Smooth muscle cell (in vitro differentiated cells): ENCODE measurements around the gene PLCD3. TPM values are rescaled to one million over a fixed set of nuclear protein-coding genes. Genes with fewer than 3 reads are reported as not detected.

Source experiments
- DNase-seq: peaks from one replicate; lab custom pipeline; 2025; ENCODE audit not compliant: unreplicated experiment; lab: John Stamatoyannopoulos, UW
- H2AFZ ChIP-seq: fragments of 200-600 bp; sonication (generic); 2 replicates; pipeline ENCODE4 v1.6.0; 2016; ENCODE audit warnings: antibody characterized with exemption, low read depth, mild to moderate bottlenecking
- H3F3A ChIP-seq: fragments of 200-600 bp; sonication (generic); 2 replicates; pipeline ENCODE4 v1.6.0; 2017; ENCODE audit warnings: antibody characterized with exemption, low read depth
- H3K27ac ChIP-seq: fragments of 200-600 bp; sonication (generic); 2 replicates; pipeline ENCODE4 v1.5.1; 2016; ENCODE audit warnings: low read depth, mild to moderate bottlenecking
- H3K27me3 ChIP-seq: fragments of 200-600 bp; sonication (generic); 2 replicates; pipeline ENCODE4 v1.6.1; 2016; ENCODE audit warnings: low read depth, mild to moderate bottlenecking
- H3K36me3 ChIP-seq: fragments of 200-600 bp; sonication (generic); 2 replicates; pipeline ENCODE4 v1.5.1; 2016; ENCODE audit warnings: low read depth
- H3K4me1 ChIP-seq: fragments of 200-600 bp; sonication (generic); 2 replicates; pipeline ENCODE4 v1.5.1; 2016; ENCODE audit warnings: low read depth
- H3K4me2 ChIP-seq: fragments of 200-600 bp; sonication (generic); 2 replicates; pipeline ENCODE4 v1.6.0; 2016; ENCODE audit warnings: mild to moderate bottlenecking
- H3K4me3 ChIP-seq: fragments of 200-600 bp; sonication (generic); 2 replicates; pipeline ENCODE4 v1.5.1; 2016; ENCODE audit warnings: mild to moderate bottlenecking
- H3K79me2 ChIP-seq: fragments of 200-600 bp; sonication (generic); 2 replicates; pipeline ENCODE4 v1.6.0; 2016; ENCODE audit warnings: low read depth, mild to moderate bottlenecking
- H3K9ac ChIP-seq: fragments of 200-600 bp; sonication (generic); 2 replicates; pipeline ENCODE4 v1.6.0; 2016; ENCODE audit warnings: low read depth
- H3K9me3 ChIP-seq: fragments of 200-600 bp; sonication (generic); replicated peaks from 2 replicates; pipeline ENCODE4 v1.5.1; 2016; ENCODE audit warnings: low read depth
- H4K20me1 ChIP-seq: fragments of 200-600 bp; sonication (generic); 2 replicates; pipeline ENCODE4 v1.6.0; 2016; ENCODE audit warnings: low read depth
- WGBS: methylation state at CpG from one replicate; pipeline ENCODE4 v1.1.7; 2016; ENCODE audit warnings: low lambda C conversion rate; 5-methylcytosine and 5-hydroxymethylcytosine counted together
- polyA plus RNA-seq: library from polyadenylated mRNA; unstranded; fragments of >200 nt; fragmentation: Nextera tagmentation; extraction: Ambion mirVana; gene quantifications from 2 replicates; pipeline ENCODE4 v1.2.1, GENCODE V29; 2016
- total RNA-seq: library from RNA; depleted of rRNA; stranded (reverse); fragments of >200 nt; gene quantifications from 2 replicates; pipeline ENCODE4 v1.2.3, GENCODE V29; 2014
- TF ChIP-seq, protein P1 (sequence below): fragments of 200-600 bp; sonication (generic); IDR thresholded peaks from 2 replicates; pipeline ENCODE4 v1.5.1; 2017; ENCODE audit warnings: borderline replicate concordance, mild to moderate bottlenecking, antibody characterized with exemption; ENCODE audit not compliant: insufficient read depth, poor library complexity, severe bottlenecking

The PLCD3 gene
- total and polyA plus RNA-seq, 2 experiments from 2014 or later: 24.0 to 33.4 TPM

DNA sequence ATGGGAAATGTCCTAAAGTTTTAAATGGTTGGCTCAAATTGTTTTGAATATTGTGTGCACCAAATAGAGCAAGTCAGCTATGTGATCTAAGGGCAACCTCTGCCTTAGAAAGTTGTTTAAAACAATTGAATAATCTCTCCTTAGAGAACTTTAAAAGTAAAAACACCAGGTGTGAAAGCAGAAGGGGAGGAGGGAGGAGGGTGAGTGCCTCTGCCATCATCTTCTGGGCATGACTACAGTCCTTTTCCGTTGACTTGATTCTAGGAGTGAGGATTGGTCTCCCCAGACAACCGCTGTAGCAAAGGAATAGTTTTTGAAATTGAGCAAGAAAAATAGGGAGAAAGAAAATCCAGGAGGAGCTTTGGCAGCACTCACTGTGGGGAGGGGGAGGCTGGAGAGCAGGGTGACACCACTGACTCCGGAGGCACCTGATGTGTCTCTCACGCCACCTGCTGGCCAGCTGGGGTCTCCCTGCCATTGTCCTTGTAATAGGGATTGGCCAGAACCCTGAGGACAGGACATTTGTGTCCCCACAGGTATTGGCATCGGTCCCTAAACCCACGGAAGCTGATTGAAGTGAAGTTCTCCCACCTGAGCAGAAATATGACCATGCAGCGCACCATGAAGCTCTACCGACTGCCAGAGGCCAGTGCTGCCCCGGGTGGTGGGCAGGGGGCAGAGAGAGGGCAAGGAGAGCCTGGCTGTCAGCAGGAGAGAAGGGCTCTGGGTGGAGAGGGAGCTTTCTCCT lies 33.3 kb downstream of the PLCD3 start:
- Histone ChIP-seq H3K79me2 (no peaks in the 10 kb centered on the region), H3K4me3 (no peak overlapping the region), H3K4me2 (no peak overlapping the region), H2AFZ (no peak overlapping the region), H3K27ac (no peak overlapping the region), H3K4me1 (no peaks in the 10 kb centered on the region), H3K27me3 (no peaks in the 10 kb centered on the region), H3K9me3 (no peaks in the 10 kb centered on the region), H3K36me3 (peaks cover 3% of the 10 kb centered on the region), H3K9ac (no peak overlapping the region), H3F3A (no peaks in the 10 kb centered on the region), H4K20me1 (no peaks in the 10 kb centered on the region)
- TF ChIP-seq, protein P1, sequence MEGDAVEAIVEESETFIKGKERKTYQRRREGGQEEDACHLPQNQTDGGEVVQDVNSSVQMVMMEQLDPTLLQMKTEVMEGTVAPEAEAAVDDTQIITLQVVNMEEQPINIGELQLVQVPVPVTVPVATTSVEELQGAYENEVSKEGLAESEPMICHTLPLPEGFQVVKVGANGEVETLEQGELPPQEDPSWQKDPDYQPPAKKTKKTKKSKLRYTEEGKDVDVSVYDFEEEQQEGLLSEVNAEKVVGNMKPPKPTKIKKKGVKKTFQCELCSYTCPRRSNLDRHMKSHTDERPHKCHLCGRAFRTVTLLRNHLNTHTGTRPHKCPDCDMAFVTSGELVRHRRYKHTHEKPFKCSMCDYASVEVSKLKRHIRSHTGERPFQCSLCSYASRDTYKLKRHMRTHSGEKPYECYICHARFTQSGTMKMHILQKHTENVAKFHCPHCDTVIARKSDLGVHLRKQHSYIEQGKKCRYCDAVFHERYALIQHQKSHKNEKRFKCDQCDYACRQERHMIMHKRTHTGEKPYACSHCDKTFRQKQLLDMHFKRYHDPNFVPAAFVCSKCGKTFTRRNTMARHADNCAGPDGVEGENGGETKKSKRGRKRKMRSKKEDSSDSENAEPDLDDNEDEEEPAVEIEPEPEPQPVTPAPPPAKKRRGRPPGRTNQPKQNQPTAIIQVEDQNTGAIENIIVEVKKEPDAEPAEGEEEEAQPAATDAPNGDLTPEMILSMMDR: peak; percentile 82
- DNase-seq: peak; percentile 44
- 55% methylated on average over 9 of the region's 9 CpGs for WGBS

DNA sequence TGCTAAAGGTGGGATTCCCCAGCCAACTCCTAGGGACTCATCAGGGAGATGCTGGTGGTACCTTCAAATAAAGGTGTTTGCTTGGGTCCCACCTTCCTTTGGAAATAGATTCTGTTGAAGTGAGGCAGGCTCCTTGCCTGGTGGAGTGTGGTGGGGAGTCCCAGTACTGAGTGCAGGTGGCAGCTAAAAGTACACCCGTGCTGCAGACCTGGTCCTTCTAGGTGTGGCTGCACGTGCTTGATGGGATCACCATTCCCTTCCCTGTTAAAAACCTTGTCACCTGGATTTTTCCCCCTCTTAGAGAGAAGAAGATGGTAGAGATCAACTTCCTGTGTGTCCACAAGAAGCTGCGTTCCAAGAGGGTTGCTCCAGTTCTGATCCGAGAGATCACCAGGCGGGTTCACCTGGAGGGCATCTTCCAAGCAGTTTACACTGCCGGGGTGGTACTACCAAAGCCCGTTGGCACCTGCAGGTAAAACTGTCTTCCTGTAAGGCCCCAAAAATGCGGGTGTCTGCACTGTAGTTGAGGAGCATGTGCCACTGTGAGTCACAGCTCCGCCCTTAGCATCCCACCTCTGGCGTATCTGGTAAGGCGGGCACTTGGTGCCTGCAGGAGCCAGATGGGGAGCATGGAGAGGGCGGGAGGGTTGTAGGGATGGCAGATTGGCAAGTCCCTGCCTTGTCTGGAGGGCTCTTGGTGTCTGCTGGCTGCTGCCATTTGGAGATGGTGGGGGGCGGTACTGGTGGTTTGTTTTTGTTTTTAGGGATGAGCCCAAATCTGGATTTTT lies 34.0 kb downstream of the PLCD3 start:
- no peak overlapping the region for H3K4me3 ChIP-seq
- no peaks in the 10 kb centered on the region for H3K9me3 ChIP-seq
- no peak overlapping the region for H3K9ac ChIP-seq
- no peaks in the 10 kb centered on the region for H4K20me1 ChIP-seq
- H2AFZ ChIP-seq: no peak overlapping the region
- no peaks in the 10 kb centered on the region for H3K79me2 ChIP-seq
- WGBS: 92% methylated on average over 13 of the region's 13 CpGs
- H3F3A ChIP-seq: peaks cover 4% of the 10 kb centered on the region
- peaks cover 3% of the 10 kb centered on the region for H3K36me3 ChIP-seq
- H3K27ac ChIP-seq: no peak overlapping the region
- no peak for DNase-seq
- H3K27me3 ChIP-seq: no peaks in the 10 kb centered on the region
- H3K4me2 ChIP-seq: no peak overlapping the region
- TF ChIP-seq, protein P1: no peak
- peaks cover 3% of the 10 kb centered on the region for H3K4me1 ChIP-seq

DNA sequence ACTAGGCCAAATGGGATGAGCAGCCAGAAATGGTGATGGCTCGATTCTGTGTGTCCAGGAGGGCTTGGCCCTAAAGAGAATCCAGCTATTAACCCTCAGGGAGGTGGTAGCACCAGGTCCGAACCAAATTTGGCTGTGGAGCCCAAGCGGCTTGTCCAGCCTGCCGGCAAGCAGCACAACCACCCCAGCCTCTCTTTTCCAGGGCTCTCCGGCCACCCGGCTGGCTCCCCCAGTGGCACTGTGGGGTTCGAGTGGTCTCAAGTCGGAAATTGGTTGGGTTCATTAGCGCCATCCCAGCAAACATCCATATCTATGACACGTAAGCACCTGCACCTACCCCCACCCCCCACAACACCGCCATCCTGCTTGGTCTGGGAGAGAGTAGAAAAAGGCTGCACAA lies 35.4 kb downstream of the PLCD3 start:
- peaks cover 14% of the 10 kb centered on the region for H3F3A ChIP-seq
- H3K9ac ChIP-seq: no peak overlapping the region
- peaks cover 3% of the 10 kb centered on the region for H3K36me3 ChIP-seq
- TF ChIP-seq, protein P1: no peak
- no peak overlapping the region for H3K27ac ChIP-seq
- no peaks in the 10 kb centered on the region for H4K20me1 ChIP-seq
- H2AFZ ChIP-seq: no peak overlapping the region
- H3K4me2 ChIP-seq: no peak overlapping the region
- DNase-seq: no peak
- H3K79me2 ChIP-seq: no peaks in the 10 kb centered on the region
- no peak overlapping the region for H3K4me3 ChIP-seq
- no peaks in the 10 kb centered on the region for H3K27me3 ChIP-seq
- 92% methylated on average over 11 of the region's 11 CpGs for WGBS
- peaks cover 6% of the 10 kb centered on the region for H3K4me1 ChIP-seq
- no peaks in the 10 kb centered on the region for H3K9me3 ChIP-seq
